H1 (cell line): ENCODE data around the gene IL1A. TPM values are rescaled to one million over a fixed set of nuclear protein-coding genes. Genes with fewer than 3 reads are reported as not detected.

Source experiments
- CTCF ChIA-PET: fragments of 300-600 bp; sonication (Branson Sonifier 250); formaldehyde crosslinking; loops from one replicate; lab custom pipeline; 2021; ENCODE audit not compliant: partially characterized antibody; lab: Charles Lee
- POLR2A ChIA-PET: fragments of 300-600 bp; sonication (Branson Sonifier 250); formaldehyde crosslinking; loops from one replicate; lab custom pipeline; 2021; ENCODE audit warnings: inconsistent platforms; ENCODE audit not compliant: partially characterized antibody; lab: Charles Lee
- DNase-seq, 2 experiments: peaks; one replicate each; pipeline versions ENCODE4 v3.0.0 to v3.0.0-alpha.2; 2010 to 2022; ENCODE audit warnings: low spot score in 2 of 2, low read depth in 1 of 2, mixed read lengths in 1 of 2
- FAIRE-seq: peaks from 2 replicates; lab custom pipeline; 2011; peaks lifted over from hg19 to GRCh38; lab: Jason Lieb, UNC
- H2AFZ ChIP-seq: 2 replicates; pipeline ENCODE4 v1.8.1; 2012; ENCODE audit warnings: low read length, inconsistent platforms
- H2AK5ac ChIP-seq: 2 replicates; pipeline ENCODE4 v1.6.1; 2013; ENCODE audit warnings: low read depth, low read length
- H2BK120ac ChIP-seq: replicated peaks from 2 replicates; pipeline ENCODE3; 2013; ENCODE audit warnings: low read depth, low read length, inconsistent platforms
- H2BK12ac ChIP-seq: 2 replicates; pipeline ENCODE4 v1.6.1; 2013; ENCODE audit warnings: low read depth, low read length
- H2BK15ac ChIP-seq: 2 replicates; pipeline ENCODE4 v1.6.1; 2013; ENCODE audit warnings: low read length
- H2BK20ac ChIP-seq: 2 replicates; pipeline ENCODE4 v1.6.1; 2013; ENCODE audit warnings: low read length
- H2BK5ac ChIP-seq: 2 replicates; pipeline ENCODE4 v1.6.1; 2013; ENCODE audit warnings: low read depth, low read length
- H3K14ac ChIP-seq: 2 replicates; pipeline ENCODE4 v1.6.1; 2013; ENCODE audit warnings: inconsistent platforms; ENCODE audit not compliant: insufficient read length
- H3K18ac ChIP-seq: 2 replicates; pipeline ENCODE4 v1.6.1; 2013; ENCODE audit warnings: low read length; ENCODE audit errors: extremely low read depth
- H3K23ac ChIP-seq: 2 replicates; pipeline ENCODE4 v1.6.1; 2013; ENCODE audit warnings: inconsistent platforms; ENCODE audit not compliant: insufficient read length
- H3K23me2 ChIP-seq: 2 replicates; pipeline ENCODE4 v1.6.1; 2013; ENCODE audit warnings: low read depth, low read length
- H3K27ac ChIP-seq: 2 replicates; pipeline ENCODE4 v1.6.1; 2011; ENCODE audit warnings: low read depth, low read length, inconsistent platforms
- H3K27me3 ChIP-seq, 4 experiments: replicated peaks in 1 of 4; 1 replicate in 1 of 4; 2 replicates in 3 of 4; pipeline versions ENCODE4 v1.6.1 to v1.8.1; 2011 to 2013; ENCODE audit warnings: low read length in 3 of 4, mild to moderate bottlenecking in 3 of 4, inconsistent platforms in 2 of 4, mixed read lengths in 2 of 4, moderate library complexity in 1 of 4; ENCODE audit not compliant: control insufficient read depth in 3 of 4, insufficient read depth in 3 of 4; ENCODE audit errors: extremely low read depth in 1 of 4
- H3K36me3 ChIP-seq, 4 experiments: 2 replicates each; pipeline versions ENCODE4 v1.6.1 to v1.8.1; 2011 to 2013; ENCODE audit warnings: mild to moderate bottlenecking in 4 of 4, low read length in 3 of 4, moderate library complexity in 2 of 4, control low read depth in 1 of 4, inconsistent platforms in 1 of 4; ENCODE audit not compliant: insufficient read depth in 4 of 4, control insufficient read depth in 2 of 4
- H3K4ac ChIP-seq: replicated peaks from 2 replicates; pipeline ENCODE3; 2013; ENCODE audit warnings: low read length, low read depth, mixed read lengths, inconsistent platforms; ENCODE audit not compliant: insufficient read length
- H3K4me1 ChIP-seq, 4 experiments: replicated peaks in 1 of 4; 1 replicate in 1 of 4; 2 replicates in 3 of 4; pipeline versions ENCODE4 v1.6.1 to v1.8.1; 2011 to 2013; ENCODE audit warnings: low read length in 3 of 4, inconsistent platforms in 2 of 4, mixed read lengths in 1 of 4; ENCODE audit not compliant: insufficient read depth in 4 of 4, control insufficient read depth in 3 of 4
- H3K4me2 ChIP-seq, 2 experiments: 2 replicates each; pipeline versions ENCODE4 v1.6.1 to v1.8.1; 2011 to 2013; ENCODE audit warnings: low read depth in 2 of 2, low read length in 2 of 2, control low read depth in 1 of 2, inconsistent platforms in 1 of 2, mild to moderate bottlenecking in 1 of 2; ENCODE audit not compliant: insufficient read depth in 1 of 2
- H3K4me3 ChIP-seq, 4 experiments: fragments of 200-600, 300-600 bp in 1 of 4; sonication (generic), shearing (Covaris generic), sonication (Bioruptor Twin) in 1 of 4; 2 replicates each; pipeline versions ENCODE4 v1.5.1 to v1.8.1; 2011 to 2016; ENCODE audit warnings: low read length in 4 of 4, low read depth in 3 of 4, control low read depth in 2 of 4, inconsistent platforms in 2 of 4, mild to moderate bottlenecking in 2 of 4, mixed read lengths in 1 of 4, moderate library complexity in 1 of 4; ENCODE audit not compliant: insufficient read depth in 2 of 4; ENCODE audit errors: extremely low read depth in 1 of 4
- H3K56ac ChIP-seq: replicated peaks from 2 replicates; pipeline ENCODE3; 2013; ENCODE audit warnings: low read depth, mild to moderate bottlenecking, mixed read lengths, low read length, inconsistent platforms; ENCODE audit not compliant: insufficient read length
- H3K79me1 ChIP-seq: 2 replicates; pipeline ENCODE4 v1.6.1; 2013; ENCODE audit warnings: low read depth, low read length, control low read depth
- H3K79me2 ChIP-seq, 2 experiments: 2 replicates each; pipeline versions ENCODE4 v1.6.1 to v1.8.1; 2012 to 2013; ENCODE audit warnings: low read length in 2 of 2, mild to moderate bottlenecking in 2 of 2, inconsistent platforms in 1 of 2; ENCODE audit not compliant: insufficient read depth in 2 of 2, control insufficient read depth in 1 of 2
- H3K9ac ChIP-seq, 4 experiments: replicated peaks in 1 of 4; 1 replicate in 1 of 4; 2 replicates in 3 of 4; pipeline versions ENCODE4 v1.6.1 to v1.8.1; 2011 to 2013; ENCODE audit warnings: low read depth in 3 of 4, low read length in 3 of 4, control low read depth in 2 of 4, mild to moderate bottlenecking in 2 of 4, moderate library complexity in 2 of 4, inconsistent platforms in 1 of 4; ENCODE audit errors: extremely low read depth in 1 of 4
- H3K9me3 ChIP-seq, 2 experiments: 2 replicates each; pipeline versions ENCODE4 v1.6.1 to v1.8.1; 2012 to 2013; ENCODE audit warnings: mild to moderate bottlenecking in 2 of 2, moderate library complexity in 2 of 2, control low read depth in 1 of 2, inconsistent platforms in 1 of 2, low read depth in 1 of 2, low read length in 1 of 2, mixed read lengths in 1 of 2; ENCODE audit not compliant: insufficient read depth in 2 of 2
- H4K20me1 ChIP-seq, 2 experiments: replicated peaks in 1 of 2; 2 replicates each; pipeline versions ENCODE3 to v1.8.1; 2011 to 2013; ENCODE audit warnings: inconsistent platforms in 2 of 2, low read length in 2 of 2, mild to moderate bottlenecking in 1 of 2; ENCODE audit not compliant: insufficient read depth in 2 of 2, control insufficient read depth in 1 of 2
- H4K5ac ChIP-seq: 2 replicates; pipeline ENCODE4 v1.6.1; 2013; ENCODE audit warnings: low read length, low read depth, mixed read lengths, inconsistent platforms; ENCODE audit not compliant: insufficient read length
- H4K8ac ChIP-seq: 2 replicates; pipeline ENCODE4 v1.8.0; 2013; ENCODE audit warnings: mild to moderate bottlenecking, moderate library complexity, low read length, inconsistent platforms; ENCODE audit not compliant: insufficient read depth; ENCODE audit errors: extremely low read depth
- H4K91ac ChIP-seq: replicated peaks from 2 replicates; pipeline ENCODE3; 2013; ENCODE audit warnings: low read length, mixed read lengths, inconsistent platforms; ENCODE audit not compliant: insufficient read length
- CBX8 ChIP-seq: fragments of 300-800, 300-1000 bp; sonication (generic); IDR thresholded peaks from 2 replicates; pipeline ENCODE4 v1.7.1; 2016; ENCODE audit warnings: low read depth, low read length, borderline replicate concordance
- CHD1 ChIP-seq: IDR thresholded peaks from 2 replicates; pipeline ENCODE4 v1.6.1; 2012; ENCODE audit warnings: low read depth, low read length, improper control_type of control experiment
- EP300 ChIP-seq, 2 experiments: IDR thresholded peaks; 1 replicate in 1 of 2; 2 replicates in 1 of 2; pipeline ENCODE4 v1.6.1; 2011 to 2012; ENCODE audit warnings: low read depth in 2 of 2, low read length in 2 of 2, mild to moderate bottlenecking in 2 of 2, borderline replicate concordance in 1 of 2, inconsistent platforms in 1 of 2, moderate library complexity in 1 of 2
- GTF2F1 ChIP-seq: IDR thresholded peaks from 2 replicates; pipeline ENCODE4 v1.6.1; 2012; ENCODE audit warnings: low read depth, low read length, improper control_type of control experiment, borderline replicate concordance
- HDAC6 ChIP-seq: IDR thresholded peaks from one replicate; pipeline ENCODE4 v1.7.1; 2012; ENCODE audit warnings: low read depth, mild to moderate bottlenecking, inconsistent platforms, low read length, moderate library complexity
- JUND ChIP-seq: IDR thresholded peaks from 2 replicates; pipeline ENCODE4 v1.6.1; 2011; ENCODE audit warnings: mild to moderate bottlenecking, improper control_type of control experiment, low read length
- KDM4A ChIP-seq: IDR thresholded peaks from one replicate; pipeline ENCODE4 v1.7.1; 2012; ENCODE audit warnings: low read depth, mild to moderate bottlenecking, moderate library complexity, low read length, inconsistent platforms; ENCODE audit not compliant: severe bottlenecking
- NRF1 ChIP-seq: IDR thresholded peaks from 2 replicates; pipeline ENCODE4 v1.6.1; 2011; ENCODE audit warnings: mild to moderate bottlenecking, low read depth, low read length, improper control_type of control experiment
- RAD21 ChIP-seq, 2 experiments: IDR thresholded peaks in 1 of 2; conservative IDR thresholded peaks in 1 of 2; 2 replicates each; pipeline ENCODE4 v1.6.1; 2011; ENCODE audit warnings: low read depth in 2 of 2, low read length in 2 of 2, improper control_type of control experiment in 1 of 2, inconsistent platforms in 1 of 2, mild to moderate bottlenecking in 1 of 2, moderate library complexity in 1 of 2
- SAP30 ChIP-seq: fragments of 300-600 bp; sonication (generic); IDR thresholded peaks from 2 replicates; pipeline ENCODE4 v1.7.1; 2012; ENCODE audit warnings: low read length, moderate library complexity, mild to moderate bottlenecking, inconsistent platforms; ENCODE audit not compliant: insufficient read depth, insufficient replicate concordance
- SIRT6 ChIP-seq: IDR thresholded peaks from one replicate; pipeline ENCODE4 v1.7.1; 2012; ENCODE audit warnings: low read length, inconsistent platforms
- SP2 ChIP-seq: IDR thresholded peaks from 2 replicates; pipeline ENCODE4 v1.6.1; 2012; ENCODE audit warnings: mild to moderate bottlenecking, low read length, inconsistent platforms
- SRF ChIP-seq: IDR thresholded peaks from 2 replicates; pipeline ENCODE4 v1.6.1; 2011; ENCODE audit warnings: mild to moderate bottlenecking, low read depth, low read length, moderate library complexity
- TAF1 ChIP-seq: IDR thresholded peaks from 2 replicates; pipeline ENCODE4 v1.6.1; 2011; ENCODE audit warnings: mild to moderate bottlenecking, low read depth, low read length
- WGBS, 2 experiments: shearing (Covaris generic) in 1 of 2; methylation state at CpG; one replicate each; pipeline versions ENCODE4 v1.1.6 to v1.1.7; 2013 to 2015; ENCODE audit warnings: low lambda C conversion rate in 2 of 2, mixed read lengths in 2 of 2, inconsistent platforms in 1 of 2, low coverage in 1 of 2, missing lambda C conversion rate in 1 of 2; ENCODE audit not compliant: insufficient replicate concordance in 2 of 2, insufficient coverage in 1 of 2, insufficient read length in 1 of 2; ENCODE audit errors: extremely low coverage in 1 of 2, missing lambda C conversion rate in 1 of 2; 5-methylcytosine and 5-hydroxymethylcytosine counted together
- polyA plus RNA-seq, 7 experiments: library from polyadenylated mRNA; depleted of rRNA in 3 of 7; stranded (reverse) in 5 of 7; unstranded in 2 of 7; fragments of >200 nt in 5 of 7; fragments of 200-250 nt in 2 of 7; gene quantifications; 1 replicate in 5 of 7; 2 replicates in 1 of 7; 4 replicates in 1 of 7; pipeline versions ENCODE4 v1.2.1 to v1.2.3, GENCODE V29; 2011 to 2013; ENCODE audit warnings: missing spikeins in 2 of 7, mixed read lengths in 2 of 7
- total RNA-seq: library from RNA; stranded (reverse); fragmentation: NEBNext Ultra II Directional; extraction: Animal tissue kit (Norgen Biotek cat#: 25700); gene quantifications from 2 replicates; pipeline ENCODE4 v1.2.1, GENCODE V29; 2021

Gene IL1A
- total and polyA plus RNA-seq, 2 of the 8 experiments (the other 6 are each of a cell fraction or from before 2014, with no cell fraction given) = 0.32 to 0.74 TPM

GRCh38 chr2:112811841-112812306 lies 27.6 kb upstream of the IL1A start:
- no peak overlapping the region for H3K56ac ChIP-seq
- peak overlapping the region; percentile 60; the same call in 1 of the 2 replicates for H3K18ac ChIP-seq
- H3K79me2 ChIP-seq = no peaks in the 10 kb centered on the region
- 0 out of 2 replicates have a peak overlapping the region, but pooled peaks have one; percentile 49 for H2AK5ac ChIP-seq
- FAIRE-seq (no peak), DNase-seq (no peak)
- 0 out of 2 replicates have a peak overlapping the region, but pooled peaks have one; percentile 68 for H2BK12ac ChIP-seq
- peak overlapping the region; percentile 11 for H2BK120ac ChIP-seq
- no peak overlapping the region; the same call in 1 of the 2 replicates for H2BK15ac ChIP-seq
- no peak overlapping the region for H3K23ac ChIP-seq
- ChIA-PET POLR2A (no interaction called here), CTCF (interaction anchor here (1.0 to 2.5 kb wide), 3 partner anchors 61 to 86 kb away, joined by 3 to 8 read pairs (median 5); no protein-coding TSS in a partner anchor)
- no peak overlapping the region for H4K91ac ChIP-seq
- no peak overlapping the region for H3K14ac ChIP-seq
- H3K79me1 ChIP-seq = no peaks in the 10 kb centered on the region
- peak overlapping the region; percentile 77; the same call in 1 of the 2 replicates for H2BK5ac ChIP-seq
- H3K4me1 ChIP-seq = peaks cover 0 to 19% (median 5%) of the 10 kb centered on the region in 4 experiments; a peak in 6 of 7 replicates
- no peak overlapping the region for H3K4me3 ChIP-seq
- no peaks in the 10 kb centered on the region for H3K23me2 ChIP-seq
- no peak overlapping the region for H3K4ac ChIP-seq
- no peak overlapping the region for H4K5ac ChIP-seq
- no peaks in the 10 kb centered on the region for H4K20me1 ChIP-seq
- no peaks in the 10 kb centered on the region for H3K9me3 ChIP-seq
- no peak overlapping the region for H2AFZ ChIP-seq
- H3K9ac ChIP-seq = no peak overlapping the region
- H2BK20ac ChIP-seq = no peak overlapping the region
- no peaks in the 10 kb centered on the region for H3K36me3 ChIP-seq
- 89% methylated on average over 7 of the region's 7 CpGs; no CpG with 5 or more reads in 1 of the 2 experiments for WGBS, 2 experiments
- H3K27me3 ChIP-seq = no peaks in the 10 kb centered on the region
- H3K27ac ChIP-seq = no peak overlapping the region
- H3K4me2 ChIP-seq = no peak overlapping the region
- H4K8ac ChIP-seq = no peak overlapping the region
- TF ChIP-seq CHD1 (no peak), CBX8 (no peak), EP300 (IDR thresholded peaks at IDR 0.05; ENCODE audit: borderline replicate concordance in 1 of 2, low read depth in 2 of 2, low read length in 2 of 2) (no peak), SAP30 (no peak), TAF1 (no peak), KDM4A (no peak), SRF (no peak), NRF1 (no peak), SP2 (no peak), JUND (no peak), HDAC6 (no peak), RAD21 (IDR thresholded peaks at IDR 0.05 in 1 of 2, conservative IDR thresholded peaks at IDR 0.05 in 1 of 2; ENCODE audit: low read depth in 2 of 2, low read length in 2 of 2) (no peak), SIRT6 (no peak), GTF2F1 (no peak)
